GM12892 (cell line): ENCODE data around the gene KLF14.

Source experiments
- POLR2A ChIP-seq: IDR thresholded peaks from 2 replicates; pipeline ENCODE4 v1.6.1; 2011; ENCODE audit warnings: low read depth, low read length, control low read depth
- POLR2AphosphoS5 ChIP-seq: IDR thresholded peaks from 2 replicates; pipeline ENCODE4 v1.6.1; 2011; ENCODE audit warnings: low read depth, low read length, control low read depth

DNA sequence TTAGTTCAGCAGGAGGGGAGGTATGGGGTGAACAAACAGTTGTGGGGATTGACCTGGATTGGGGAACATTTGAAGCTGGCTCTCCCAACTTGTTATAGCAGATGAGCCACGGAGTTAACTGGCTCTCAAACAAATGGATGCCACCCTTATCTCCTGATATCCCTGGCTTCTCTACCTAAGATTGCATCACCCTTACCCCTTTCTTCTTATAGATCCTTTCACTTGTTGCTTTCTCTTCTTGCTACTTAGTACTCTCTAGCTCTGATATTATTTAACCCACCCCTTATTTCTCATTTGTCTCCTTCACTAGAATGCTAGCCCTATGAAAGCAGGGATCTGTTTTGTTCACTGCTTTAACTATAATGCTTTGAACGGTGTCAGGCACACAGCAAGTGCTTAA, 22.3 kb upstream of the KLF14 start:
- no peak for TF ChIP-seq POLR2A
- no peak for TF ChIP-seq POLR2AphosphoS5
